Kidney epithelial cell (primary cell): ENCODE results near the gene YIPF2. TPM values are rescaled to one million over a fixed set of nuclear protein-coding genes. Genes with fewer than 3 reads are reported as not detected.

Experiments
- DNase-seq: peaks from one replicate; pipeline ENCODE4 v3.0.0-alpha.2; 2010; ENCODE audit warnings: low read depth
- H3K27me3 ChIP-seq: 2 replicates; pipeline ENCODE4 v1.6.0; 2011; ENCODE audit warnings: low read length; ENCODE audit not compliant: control insufficient read depth, insufficient read depth
- H3K36me3 ChIP-seq: 2 replicates; pipeline ENCODE4 v1.5.1; 2011; ENCODE audit warnings: low read length; ENCODE audit not compliant: control insufficient read depth, insufficient read depth
- H3K4me3 ChIP-seq: 2 replicates; pipeline ENCODE4 v1.5.1; 2011; ENCODE audit warnings: low read depth, mild to moderate bottlenecking, control low read depth, low read length
- total RNA-seq: library from RNA; depleted of rRNA; stranded (reverse); fragments of >200 nt; gene quantifications from 2 replicates; pipeline ENCODE4 v1.2.3, GENCODE V29; 2015
- TF ChIP-seq, protein P1 (sequence below): IDR thresholded peaks from 2 replicates; pipeline ENCODE4 v1.5.1; 2011; ENCODE audit warnings: mild to moderate bottlenecking, moderate library complexity, low read length, control low read depth, inconsistent platforms; ENCODE audit not compliant: insufficient read depth, poor library complexity, severe bottlenecking

YIPF2 gene
- total RNA-seq, 1 donor from 2014 or later = 61.1 TPM

DNA sequence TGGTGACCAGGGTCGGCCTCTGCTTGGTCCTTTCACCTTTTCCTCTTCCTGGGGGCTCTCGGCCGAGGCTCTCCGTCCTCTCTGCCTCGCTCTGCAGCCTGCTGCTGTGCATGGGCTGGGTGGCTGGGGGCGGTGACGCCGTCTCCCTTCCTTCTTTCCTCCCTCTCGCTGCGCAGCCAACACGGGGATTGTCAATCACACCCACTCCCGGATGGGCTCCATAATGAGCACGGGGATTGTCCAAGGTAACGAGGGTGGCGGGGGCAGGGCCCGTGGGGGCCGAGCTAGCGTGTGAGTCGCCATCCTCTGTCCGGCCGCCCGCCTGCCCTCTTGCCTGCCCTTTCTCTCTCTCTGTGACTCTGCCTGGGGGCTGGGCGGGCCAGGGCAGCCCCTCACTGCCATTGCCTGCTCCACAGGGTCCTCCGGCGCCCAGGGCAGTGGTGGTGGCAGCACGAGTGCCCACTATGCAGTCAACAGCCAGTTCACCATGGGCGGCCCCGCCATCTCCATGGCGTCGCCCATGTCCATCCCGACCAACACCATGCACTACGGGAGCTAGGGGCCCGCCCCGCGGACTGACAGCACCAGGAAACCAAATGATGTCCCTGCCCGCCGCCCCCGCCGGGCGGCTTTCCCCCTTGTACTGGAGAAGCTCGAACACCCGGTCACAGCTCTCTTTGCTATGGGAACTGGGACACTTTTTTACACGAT lies 7.1 kb downstream of the YIPF2 start:
- Histone ChIP-seq H3K27me3 (no peaks in the 10 kb centered on the region), H3K4me3 (no peak overlapping the region), H3K36me3 (peaks cover 1% of the 10 kb centered on the region)
- no peak for DNase-seq
- TF ChIP-seq, protein P1, sequence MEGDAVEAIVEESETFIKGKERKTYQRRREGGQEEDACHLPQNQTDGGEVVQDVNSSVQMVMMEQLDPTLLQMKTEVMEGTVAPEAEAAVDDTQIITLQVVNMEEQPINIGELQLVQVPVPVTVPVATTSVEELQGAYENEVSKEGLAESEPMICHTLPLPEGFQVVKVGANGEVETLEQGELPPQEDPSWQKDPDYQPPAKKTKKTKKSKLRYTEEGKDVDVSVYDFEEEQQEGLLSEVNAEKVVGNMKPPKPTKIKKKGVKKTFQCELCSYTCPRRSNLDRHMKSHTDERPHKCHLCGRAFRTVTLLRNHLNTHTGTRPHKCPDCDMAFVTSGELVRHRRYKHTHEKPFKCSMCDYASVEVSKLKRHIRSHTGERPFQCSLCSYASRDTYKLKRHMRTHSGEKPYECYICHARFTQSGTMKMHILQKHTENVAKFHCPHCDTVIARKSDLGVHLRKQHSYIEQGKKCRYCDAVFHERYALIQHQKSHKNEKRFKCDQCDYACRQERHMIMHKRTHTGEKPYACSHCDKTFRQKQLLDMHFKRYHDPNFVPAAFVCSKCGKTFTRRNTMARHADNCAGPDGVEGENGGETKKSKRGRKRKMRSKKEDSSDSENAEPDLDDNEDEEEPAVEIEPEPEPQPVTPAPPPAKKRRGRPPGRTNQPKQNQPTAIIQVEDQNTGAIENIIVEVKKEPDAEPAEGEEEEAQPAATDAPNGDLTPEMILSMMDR = no peak

DNA sequence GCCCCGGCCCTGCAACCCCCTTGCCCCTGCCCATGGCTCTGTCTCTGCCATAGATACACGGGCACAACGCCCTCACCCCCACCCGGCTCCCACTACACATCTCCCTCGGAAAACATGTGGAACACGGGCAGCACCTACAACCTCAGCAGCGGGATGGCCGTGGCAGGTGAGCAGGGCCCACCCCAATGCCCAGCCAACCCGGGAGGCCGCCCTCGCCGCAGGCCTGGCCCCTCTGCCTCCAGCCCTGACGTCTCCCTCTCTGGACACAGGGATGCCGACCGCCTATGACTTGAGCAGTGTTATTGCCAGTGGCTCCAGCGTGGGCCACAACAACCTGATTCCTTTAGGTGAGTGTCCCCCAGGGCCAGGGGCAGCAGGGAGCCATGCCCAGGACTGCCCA lies 7.7 kb downstream of the YIPF2 start:
- Histone ChIP-seq H3K36me3 (peaks cover 3% of the 10 kb centered on the region), H3K27me3 (no peaks in the 10 kb centered on the region), H3K4me3 (no peak overlapping the region)
- TF ChIP-seq, protein P1 = no peak
- DNase-seq = no peak

DNA sequence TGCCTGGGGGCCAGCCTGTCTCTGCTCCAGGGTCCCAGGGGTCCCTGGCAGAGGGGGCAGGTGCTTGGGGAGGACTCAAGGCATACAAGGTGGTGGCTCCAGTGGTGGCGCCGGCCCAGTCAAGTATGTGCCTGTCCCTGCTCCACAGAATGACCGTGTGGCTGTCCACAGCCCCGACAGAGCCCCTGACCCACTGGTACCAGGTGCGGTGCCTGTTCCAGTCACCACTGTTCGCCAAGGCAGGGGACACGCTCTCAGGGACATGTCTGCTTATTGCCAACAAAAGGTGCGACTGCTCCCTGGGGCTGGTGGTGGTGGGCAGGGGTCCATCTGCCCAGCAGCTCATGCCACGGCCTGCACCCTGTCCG lies 8.2 kb downstream of the YIPF2 start:
- H3K4me3 ChIP-seq = no peak overlapping the region
- TF ChIP-seq, protein P1 = no peak
- peaks cover 1% of the 10 kb centered on the region for H3K36me3 ChIP-seq
- no peak for DNase-seq
- no peaks in the 10 kb centered on the region for H3K27me3 ChIP-seq

DNA sequence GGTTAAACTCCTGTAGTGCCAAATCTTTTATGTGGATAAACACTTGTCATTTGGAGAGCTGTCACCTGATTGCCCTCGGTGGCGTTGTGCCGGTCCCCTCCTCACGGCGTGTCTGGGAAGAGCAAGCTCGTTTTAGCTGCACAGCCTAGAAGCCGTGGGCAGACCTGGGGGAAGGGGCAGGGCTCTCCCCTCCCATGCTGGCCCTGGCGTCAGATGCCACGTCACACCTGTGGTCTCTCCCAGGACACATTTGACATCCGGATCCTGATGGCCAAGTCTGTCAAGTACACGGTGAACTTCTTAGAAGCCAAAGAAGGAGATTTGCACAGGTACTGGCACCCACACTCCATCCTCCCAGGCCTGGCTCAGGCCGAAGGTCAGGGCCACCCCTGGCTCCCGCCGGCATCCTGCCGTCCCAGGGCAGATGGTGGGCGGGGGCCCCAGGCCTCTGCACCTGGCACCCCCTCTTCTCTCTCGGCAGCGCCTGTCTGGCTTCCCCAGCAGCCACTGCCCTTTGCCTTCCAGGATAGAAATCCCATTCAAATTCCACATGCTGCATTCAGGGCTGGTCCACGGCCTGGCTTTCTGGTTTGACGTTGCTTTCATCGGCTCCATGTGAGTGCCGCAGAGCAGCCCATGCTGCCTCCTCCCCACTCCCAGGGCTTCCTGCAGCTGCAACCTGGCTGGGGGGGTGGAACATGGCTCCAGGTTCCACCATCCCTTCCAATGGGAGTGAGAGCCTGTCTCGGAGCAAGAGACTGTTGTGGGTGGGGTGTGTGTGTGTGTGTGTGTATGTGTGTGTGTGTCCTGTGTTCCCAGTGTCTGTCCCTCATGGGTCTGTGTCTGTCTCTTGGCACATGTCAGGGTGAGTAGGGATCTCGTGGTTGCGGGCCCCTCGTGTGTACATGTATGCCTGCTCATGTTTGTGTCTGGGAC lies 8.8 kb downstream of the YIPF2 start:
- Histone ChIP-seq H3K4me3 (no peak overlapping the region), H3K36me3 (peaks cover 1% of the 10 kb centered on the region), H3K27me3 (no peaks in the 10 kb centered on the region)
- TF ChIP-seq, protein P1 = no peak
- no peak for DNase-seq

DNA sequence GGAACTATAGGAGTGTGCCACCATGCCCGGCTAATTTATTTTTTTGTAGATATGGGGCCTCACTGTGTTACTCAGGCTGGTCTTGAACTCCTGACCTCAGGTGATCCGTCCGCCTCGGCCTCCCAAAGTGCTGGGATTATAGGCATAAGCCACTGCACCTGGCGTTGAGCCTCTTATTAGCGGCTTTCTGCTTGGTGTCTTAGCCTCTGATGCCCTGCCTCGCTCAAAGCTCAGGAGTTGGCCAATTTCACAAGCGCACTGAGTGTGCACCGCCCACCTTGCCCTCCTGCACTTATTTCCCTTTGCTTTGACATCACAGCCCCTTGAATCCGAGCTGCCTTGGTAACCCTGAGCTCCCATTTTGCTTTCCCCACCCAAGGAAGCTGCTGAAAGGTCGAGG lies 10.1 kb downstream of the YIPF2 start:
- Histone ChIP-seq H3K27me3 (no peaks in the 10 kb centered on the region), H3K36me3 (peaks cover 3% of the 10 kb centered on the region)

More for the DNA sequence above, 10.1 kb downstream of the YIPF2 start:
- TF ChIP-seq, protein P1 = no peak
- no peak overlapping the region for H3K4me3 ChIP-seq
- no peak for DNase-seq
